Right ventricle myocardium inferior (tissue), 1 donor: ENCODE data around the gene LRRC71. TPM values are rescaled to one million over a fixed set of nuclear protein-coding genes. Genes with fewer than 3 reads are reported as not detected.
A peak's percentile ranks its signal among the peaks of the same experiment; 100 is the strongest.
"Not testable (repeated sequence)": the region's sequence is repeated elsewhere in the genome, so short reads cannot be mapped to it uniquely, and the experiment has no call there.

Source experiments
- ATAC-seq: fragments of 200-7000 bp; cut with Tn5 transposase; one replicate; pipeline ENCODE4 v1.9.1; 2020; ENCODE audit warnings: mild to moderate bottlenecking, moderate library complexity
- DNase-seq: peaks from one replicate; pipeline ENCODE4 v3.0.0; 2021; ENCODE audit errors: missing footprints
- intact Hi-C: fragments of 100-400 bp; cut with DNase I; formaldehyde crosslinking; loops from one replicate; pipeline ENCODE4 v1.11.0; 2022
- total RNA-seq: library from RNA; stranded (reverse); fragmentation: NEBNext Ultra II Directional; extraction: Animal tissue kit (Norgen Biotek cat#: 25700); gene quantifications from one replicate; pipeline ENCODE4 v1.2.1, GENCODE V29; 2021
- donor health status: DM: no; HTN: yes; CAD: no; lungs with severe emphysema.

LRRC71 gene
- total RNA-seq, 1 donor from 2014 or later: not detected

- DNase-seq: no peak
- intact Hi-C loops: no loop called here
- ATAC-seq: no peak
Measured at GRCh38 chr1:156921053-156921529, 659 bp downstream of the LRRC71 start.

- intact Hi-C loops: no loop called here
- DNase-seq (no peak), ATAC-seq (no peak)
Measured at GRCh38 chr1:156922986-156923669, 2.7 kb downstream of the LRRC71 start.

GRCh38 chr1:156923670-156924477 is 3.4 kb downstream of the LRRC71 start:
- intact Hi-C loops: no loop called here
- DNase-seq: no peak
- ATAC-seq: no peak

- DNase-seq: no peak
- intact Hi-C loops: loop anchor here (5.0 kb wide), 1 partner anchor 87 kb away; no protein-coding TSS in a partner anchor
Measured at GRCh38 chr1:156924478-156925153, 4.2 kb downstream of the LRRC71 start.

GRCh38 chr1:156925154-156926010 is 5.0 kb downstream of the LRRC71 start:
- ATAC-seq (no peak), DNase-seq (no peak)
- intact Hi-C loops: loop anchor here (5.0 kb wide), 1 partner anchor 88 kb away; no protein-coding TSS in a partner anchor

More at GRCh38 chr1:156924478-156925153, 4.2 kb downstream of the LRRC71 start:
- ATAC-seq: no peak

GRCh38 chr1:156926175-156926574 is 5.7 kb downstream of the LRRC71 start:
- DNase-seq (no peak), ATAC-seq (no peak)
- intact Hi-C loops: loop anchor here (5.0 kb wide), 1 partner anchor 89 kb away; no protein-coding TSS in a partner anchor

GRCh38 chr1:156926695-156927094 is 6.3 kb downstream of the LRRC71 start:
- intact Hi-C loops: loop anchor here (5.0 kb wide), 1 partner anchor 89 kb away; no protein-coding TSS in a partner anchor
- ATAC-seq, DNase-seq: not testable (repeated sequence)

- DNase-seq (peak; percentile 81), ATAC-seq (peak; percentile 57)
- intact Hi-C loops: loop anchor here (5.0 kb wide), 1 partner anchor 90 kb away; no protein-coding TSS in a partner anchor
Measured at GRCh38 chr1:156927215-156928042, 7.0 kb downstream of the LRRC71 start.

GRCh38 chr1:156928043-156928602 is 7.7 kb downstream of the LRRC71 start:
- ATAC-seq: no peak
- intact Hi-C loops: loop anchor here (5.0 kb wide), 1 partner anchor 91 kb away; no protein-coding TSS in a partner anchor
- no peak for DNase-seq

- no peak for DNase-seq
- intact Hi-C loops: loop anchor here (5.0 kb wide), 1 partner anchor 92 kb away; no protein-coding TSS in a partner anchor
- ATAC-seq: no peak
Measured at GRCh38 chr1:156929596-156930238, 9.3 kb downstream of the LRRC71 start.

GRCh38 chr1:156930483-156930882 is 10.1 kb downstream of the LRRC71 start:
- intact Hi-C loops: no loop called here
- DNase-seq (no peak), ATAC-seq (no peak)

- DNase-seq (no peak), ATAC-seq (no peak)
- intact Hi-C loops: no loop called here
Measured at GRCh38 chr1:156931211-156931952, 10.9 kb downstream of the LRRC71 start.

GRCh38 chr1:156931974-156932710 is 11.7 kb downstream of the LRRC71 start:
- intact Hi-C loops: no loop called here
- ATAC-seq: no peak
- DNase-seq: no peak

- intact Hi-C loops: no loop called here
- ATAC-seq (no peak), DNase-seq (no peak)
Measured at GRCh38 chr1:156933136-156933535, 12.7 kb downstream of the LRRC71 start.

GRCh38 chr1:156935505-156936128 is 15.2 kb downstream of the LRRC71 start:
- intact Hi-C loops: no loop called here
- ATAC-seq (no peak), DNase-seq (no peak)
